HT1080 (cell line): ENCODE results near the gene NOBOX. TPM values are rescaled to one million over a fixed set of nuclear protein-coding genes. Genes with fewer than 3 reads are reported as not detected.
A peak's percentile ranks its signal among the peaks of the same experiment; 100 is the strongest.
"Not testable (repeated sequence)": the region's sequence is repeated elsewhere in the genome, so short reads cannot be mapped to it uniquely, and the experiment has no call there.

Experiments used
- DNase-seq: peaks from one replicate; pipeline ENCODE4 v3.0.0-alpha.2; 2015; ENCODE audit warnings: low read depth
- polyA plus RNA-seq, 2 experiments: library from polyadenylated mRNA; depleted of rRNA; stranded (reverse); fragments of >200 nt; gene quantifications; 2 replicates each; pipeline ENCODE4 v1.2.3, GENCODE V29; 2015
- total RNA-seq: library from RNA; depleted of rRNA; stranded (reverse); fragments of >200 nt; shearing (Covaris generic); gene quantifications from 2 replicates; pipeline ENCODE4 v1.2.3, GENCODE V29; 2014; rRNA removed

NOBOX gene
- total RNA-seq: not detected in 2 replicates
- polyA plus RNA-seq (2015; cell fraction: cytosol; rRNA removed): not detected in 2 replicates
- not detected in 2 replicates for polyA plus RNA-seq (2015; cell fraction: nucleus; rRNA removed)

GRCh38 chr7:144403649-144404061 is at the start of gene NOBOX:
TSS of gene NOBOX (minus strand) at chr7:144403693.
- no peak for DNase-seq

DNA sequence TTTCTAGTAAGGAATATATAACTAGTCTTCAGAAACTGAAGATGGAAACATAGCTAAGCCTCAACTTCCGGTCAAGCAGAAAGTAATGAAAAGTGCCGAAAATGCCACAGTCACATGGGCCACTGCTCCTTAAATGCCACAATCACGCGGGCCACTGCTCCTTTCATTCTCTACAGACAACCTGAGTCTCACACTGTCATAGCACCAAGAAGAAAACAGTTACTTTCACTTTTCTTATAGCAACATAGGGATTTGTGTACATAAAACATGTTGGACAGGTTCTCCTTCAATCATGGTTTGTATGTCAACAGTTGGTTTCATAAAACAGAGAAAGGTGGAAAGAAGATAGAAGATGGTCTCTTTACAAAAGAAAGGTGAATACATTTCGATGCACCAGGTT is 48.6 kb upstream of the NOBOX start:
- no peak for DNase-seq

- no peak for DNase-seq
Measured at GRCh38 chr7:144445590-144445989, 42.1 kb upstream of the NOBOX start.

DNA sequence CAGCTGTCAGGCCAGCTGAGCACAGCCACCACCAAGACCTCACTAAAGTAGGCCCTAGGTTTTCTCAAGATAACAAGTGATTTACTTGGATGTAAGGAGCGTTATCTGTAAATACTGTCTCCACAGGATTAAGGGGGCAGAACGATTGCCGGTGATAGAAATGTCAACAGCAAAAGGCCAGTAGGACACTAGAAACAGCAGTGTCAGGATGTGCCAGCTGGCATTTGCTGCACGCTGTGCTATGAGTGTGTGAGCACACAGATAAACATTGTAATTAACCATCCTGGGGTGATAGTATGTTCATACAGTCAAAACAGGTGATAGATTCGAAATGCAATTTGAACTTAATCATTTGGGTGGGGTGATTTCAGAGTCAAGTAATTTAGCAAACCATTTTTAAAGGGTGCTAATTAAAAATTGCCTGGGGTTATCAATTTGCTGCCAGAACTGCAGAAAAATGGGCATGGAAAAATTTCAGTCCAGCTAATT is 36.3 kb upstream of the NOBOX start:
- DNase-seq: no peak

DNA sequence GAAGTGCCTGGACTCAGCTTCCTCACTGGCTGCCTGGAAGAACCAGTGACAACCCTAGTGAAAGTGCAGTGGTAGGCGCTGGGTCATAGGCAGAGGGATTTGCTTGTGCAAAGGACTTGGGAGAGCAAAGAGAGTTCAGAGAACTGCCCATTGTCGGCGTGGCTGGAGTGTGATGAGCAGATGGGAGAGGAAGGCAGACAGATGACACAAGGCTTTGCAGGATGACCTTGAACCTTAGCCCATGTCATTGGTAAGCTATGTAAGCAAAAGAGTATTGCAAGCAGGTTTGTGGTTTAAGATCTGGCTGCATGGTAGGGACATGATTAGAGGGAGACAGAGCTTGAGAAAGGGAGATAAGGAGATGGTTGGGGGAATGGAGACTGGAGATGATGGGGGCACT is 35.3 kb upstream of the NOBOX start:
- DNase-seq: no peak

DNA sequence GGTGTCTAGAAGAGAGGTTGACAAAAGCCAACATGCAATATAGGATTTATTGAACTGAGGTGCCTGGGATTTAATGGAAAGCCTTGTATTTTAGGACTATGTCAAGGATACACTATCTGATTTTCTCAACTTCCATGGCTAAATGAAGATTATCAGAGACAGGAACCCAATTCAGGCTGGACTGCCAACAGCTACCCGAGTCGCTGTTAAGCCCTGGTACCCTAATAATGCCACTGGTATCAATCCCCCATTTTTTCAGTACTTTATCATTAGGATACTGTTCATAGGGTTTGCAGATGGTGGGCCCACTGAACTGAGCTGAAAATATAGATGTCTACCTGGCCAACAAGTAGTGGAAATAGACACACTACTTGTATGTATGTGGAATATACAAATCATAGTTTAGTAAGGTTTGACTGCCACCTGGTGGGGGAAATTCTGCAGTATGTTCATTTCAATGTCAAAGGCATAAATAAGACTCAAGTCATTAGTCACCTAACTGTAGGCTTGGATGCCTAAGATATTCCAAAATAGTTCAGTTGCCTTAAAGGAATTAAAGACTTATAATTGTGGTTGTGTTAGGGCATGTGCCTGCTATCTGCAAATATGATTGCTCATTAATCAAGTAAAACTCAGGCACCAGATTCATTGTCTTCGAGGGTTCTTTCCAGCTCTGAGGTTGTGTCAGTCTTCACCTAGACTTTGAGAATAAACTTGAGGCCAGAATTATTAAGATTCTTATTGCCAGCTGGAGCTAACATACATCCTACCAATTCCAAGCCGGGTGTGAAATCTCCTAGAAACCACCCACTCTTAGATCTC is 34.1 kb upstream of the NOBOX start:
- peak; percentile 65 for DNase-seq

DNA sequence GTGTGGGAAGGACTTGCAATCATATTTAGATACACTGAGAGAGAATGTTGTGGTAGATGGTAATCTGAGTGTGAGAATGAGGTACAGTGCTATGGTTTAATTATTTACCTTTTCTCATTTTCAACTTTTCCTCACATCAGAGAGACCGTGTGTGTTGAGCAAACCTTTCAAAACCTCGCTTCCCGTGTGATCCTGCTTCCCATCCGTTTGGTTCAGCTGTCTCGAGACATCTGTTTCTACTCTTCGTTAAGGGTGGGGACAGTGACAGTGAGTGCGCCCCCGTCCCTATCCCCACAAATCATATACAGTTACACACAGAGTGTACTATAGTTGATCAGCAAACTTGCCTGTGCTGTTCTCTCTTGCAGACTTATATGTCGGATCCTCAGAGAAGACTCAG is 33.0 kb upstream of the NOBOX start:
- no peak for DNase-seq

DNA sequence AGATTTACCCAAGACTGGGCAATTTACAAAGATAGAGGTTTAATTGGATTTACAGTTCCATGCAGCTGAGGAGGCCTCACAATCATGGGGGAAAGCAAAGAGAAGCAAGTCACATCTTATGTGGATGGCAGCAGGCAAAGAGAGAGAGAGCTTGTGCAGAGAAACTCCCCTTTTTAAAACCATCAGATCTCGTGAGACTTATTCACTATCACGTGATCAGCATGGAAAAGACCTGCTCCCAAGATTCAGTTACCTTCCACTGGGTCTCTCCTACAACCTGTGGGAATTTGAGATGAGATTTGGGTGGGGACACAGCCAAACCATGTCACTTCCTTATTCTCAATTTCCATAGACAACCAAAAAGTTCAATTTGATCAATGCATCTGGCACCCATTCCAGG is 24.9 kb upstream of the NOBOX start:
- DNase-seq: no peak

- DNase-seq: not testable (repeated sequence)
Measured at GRCh38 chr7:144427539-144427938, 24.0 kb upstream of the NOBOX start.

- DNase-seq: not testable (repeated sequence)
Measured at GRCh38 chr7:144418931-144419330, 15.4 kb upstream of the NOBOX start.

DNA sequence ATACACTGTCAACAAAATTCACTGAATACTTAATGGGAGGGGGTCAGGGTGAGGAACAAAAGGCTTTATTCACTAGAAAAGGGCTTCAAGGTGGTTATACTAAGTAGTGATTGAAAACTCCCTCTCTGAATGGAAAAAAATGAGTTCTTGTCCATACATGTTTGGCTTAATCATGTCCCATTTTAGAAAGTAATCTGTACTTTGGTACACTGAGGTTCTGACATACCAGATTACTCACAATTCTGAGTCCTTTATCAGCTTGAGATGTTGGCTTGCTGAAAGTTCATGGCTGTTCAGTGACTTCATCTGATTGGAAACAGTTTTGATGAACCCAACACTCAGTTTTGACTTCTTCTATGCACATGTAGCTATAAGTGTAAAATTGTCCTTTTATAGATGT is 12.8 kb upstream of the NOBOX start:
- no peak for DNase-seq

- no peak for DNase-seq
Measured at GRCh38 chr7:144415858-144416257, 12.4 kb upstream of the NOBOX start.

GRCh38 chr7:144414815-144415214 is 11.3 kb upstream of the NOBOX start:
- DNase-seq: no peak

DNA sequence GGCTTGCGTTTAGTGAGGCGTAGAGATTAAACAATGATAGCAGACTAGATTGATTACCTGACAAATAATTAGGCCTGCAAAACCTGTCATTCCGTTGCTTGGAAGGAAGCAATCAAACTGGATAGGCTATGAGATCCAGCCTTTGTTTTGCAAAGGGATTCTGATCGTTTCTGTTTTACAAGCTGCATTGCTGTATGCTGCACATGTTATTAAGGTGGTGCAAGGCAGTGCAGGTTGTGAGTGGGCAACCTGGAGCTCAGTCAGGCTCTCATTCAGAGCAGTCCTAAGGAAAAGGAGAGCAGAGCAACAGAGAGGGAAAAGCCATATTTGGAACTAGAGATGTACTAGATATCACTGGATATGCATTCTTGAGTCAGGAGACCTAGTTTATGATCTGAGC is 6.9 kb upstream of the NOBOX start:
- DNase-seq: no peak

DNA sequence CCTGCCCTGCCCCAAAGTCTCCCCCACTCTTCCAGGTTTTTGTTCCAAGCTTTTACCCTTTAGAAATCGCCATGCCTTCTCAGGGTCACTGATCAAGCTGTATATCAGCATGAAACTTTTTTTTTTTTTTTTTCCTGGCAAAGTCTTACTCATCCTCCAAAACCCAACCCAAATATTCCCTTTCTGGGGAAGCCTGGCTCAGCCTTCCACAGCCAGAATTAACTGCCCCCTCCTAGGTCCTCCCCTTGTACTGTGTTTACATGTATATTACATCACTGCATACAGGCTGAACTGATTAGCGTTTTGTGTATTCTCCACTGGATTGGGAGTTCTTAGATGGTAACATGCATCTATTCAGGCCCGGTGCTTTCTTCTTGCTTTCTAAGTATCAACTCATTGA is 4.6 kb upstream of the NOBOX start:
- DNase-seq: no peak

GRCh38 chr7:144407266-144407931 is 3.9 kb upstream of the NOBOX start:
- DNase-seq: peak; percentile 30

DNA sequence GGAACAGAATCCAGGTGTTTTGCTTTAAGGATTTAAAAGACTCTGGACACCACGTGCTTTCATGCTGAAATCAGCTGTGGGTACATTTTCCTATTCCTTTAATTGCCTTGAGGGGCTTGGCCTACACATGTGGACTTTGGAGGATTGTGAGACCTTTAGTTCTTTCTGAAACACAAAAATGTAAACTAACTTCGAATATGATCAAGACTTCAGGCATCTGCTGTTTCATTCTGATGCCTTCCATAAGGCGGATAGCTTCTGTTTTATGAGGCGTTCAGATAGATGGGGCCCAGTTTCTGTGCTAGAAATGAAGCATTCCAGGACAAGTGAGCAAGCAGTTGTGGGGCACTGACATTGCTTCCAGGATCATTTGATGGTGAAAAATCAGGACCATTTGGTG is 1.5 kb upstream of the NOBOX start:
- DNase-seq: no peak

GRCh38 chr7:144403102-144403501 is 391 bp downstream of the NOBOX start:
- no peak for DNase-seq

- DNase-seq: no peak
Measured at GRCh38 chr7:144401490-144401889, 2.0 kb downstream of the NOBOX start.

DNA sequence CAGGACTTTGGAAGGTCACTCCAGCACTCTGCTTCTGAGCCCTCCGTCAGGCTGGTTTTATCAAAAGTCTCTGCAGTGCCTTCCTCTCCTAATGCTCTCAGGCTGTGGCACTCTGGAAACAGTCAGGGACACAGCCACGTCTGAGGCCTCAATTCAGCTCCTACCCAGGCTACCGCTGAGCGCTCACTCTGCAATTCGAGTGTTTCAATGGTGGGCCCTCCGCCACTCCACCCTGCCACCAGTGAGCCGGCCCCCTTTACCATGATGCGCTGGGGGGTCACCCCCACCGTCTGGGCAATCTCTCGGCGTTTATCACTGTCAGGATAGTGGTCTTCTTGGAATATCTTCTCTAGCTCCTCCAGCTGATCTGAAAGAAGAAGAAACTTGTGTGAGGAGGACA is 3.5 kb downstream of the NOBOX start:
- DNase-seq: no peak

GRCh38 chr7:144398911-144399310 is 4.6 kb downstream of the NOBOX start:
- no peak for DNase-seq

- no peak for DNase-seq
Measured at GRCh38 chr7:144398291-144398690, 5.2 kb downstream of the NOBOX start.

- DNase-seq: no peak
Measured at GRCh38 chr7:144397086-144397485, 6.4 kb downstream of the NOBOX start.
